ENCODE results near the gene KDM4C.

DNA sequence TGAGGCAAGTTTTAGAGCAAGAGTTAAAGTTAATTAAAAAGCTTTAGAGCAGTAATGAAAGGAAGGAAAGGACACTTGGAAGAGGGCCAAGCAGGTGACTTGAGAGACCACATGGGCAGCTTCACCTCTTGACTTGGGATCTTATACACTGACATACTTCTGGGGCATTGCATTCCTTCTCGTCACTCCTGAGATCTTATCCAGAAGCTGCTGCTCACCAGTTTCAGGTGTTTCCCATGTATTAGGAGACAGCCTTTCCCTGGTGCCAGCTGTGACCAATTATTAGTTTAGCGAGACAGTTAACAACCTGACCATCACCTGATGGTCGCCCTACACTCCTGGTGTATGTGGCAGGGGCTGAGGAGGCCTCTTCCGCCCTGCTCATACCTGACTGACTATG is 382.1 kb downstream of the KDM4C start:
- TF ChIP-seq EZH2phosphoT487 (IDR thresholded peaks at IDR 0.05; ENCODE audit: borderline replicate concordance, low read depth, low read length) = no peak
- TF ChIP-seq, protein P1, sequence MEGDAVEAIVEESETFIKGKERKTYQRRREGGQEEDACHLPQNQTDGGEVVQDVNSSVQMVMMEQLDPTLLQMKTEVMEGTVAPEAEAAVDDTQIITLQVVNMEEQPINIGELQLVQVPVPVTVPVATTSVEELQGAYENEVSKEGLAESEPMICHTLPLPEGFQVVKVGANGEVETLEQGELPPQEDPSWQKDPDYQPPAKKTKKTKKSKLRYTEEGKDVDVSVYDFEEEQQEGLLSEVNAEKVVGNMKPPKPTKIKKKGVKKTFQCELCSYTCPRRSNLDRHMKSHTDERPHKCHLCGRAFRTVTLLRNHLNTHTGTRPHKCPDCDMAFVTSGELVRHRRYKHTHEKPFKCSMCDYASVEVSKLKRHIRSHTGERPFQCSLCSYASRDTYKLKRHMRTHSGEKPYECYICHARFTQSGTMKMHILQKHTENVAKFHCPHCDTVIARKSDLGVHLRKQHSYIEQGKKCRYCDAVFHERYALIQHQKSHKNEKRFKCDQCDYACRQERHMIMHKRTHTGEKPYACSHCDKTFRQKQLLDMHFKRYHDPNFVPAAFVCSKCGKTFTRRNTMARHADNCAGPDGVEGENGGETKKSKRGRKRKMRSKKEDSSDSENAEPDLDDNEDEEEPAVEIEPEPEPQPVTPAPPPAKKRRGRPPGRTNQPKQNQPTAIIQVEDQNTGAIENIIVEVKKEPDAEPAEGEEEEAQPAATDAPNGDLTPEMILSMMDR (conservative IDR thresholded peaks at IDR 0.05; ENCODE audit: low read length) = no peak
